Suprapubic skin (tissue), 4 donors: ENCODE data around the gene CAMK4. TPM values are rescaled to one million over a fixed set of nuclear protein-coding genes. Genes with fewer than 3 reads are reported as not detected.

ENCODE experiments used
- DNase-seq, 2 donors: peaks; one replicate each; pipeline ENCODE4 v3.0.0-alpha.2; 2019; ENCODE audit warnings: low spot score in 2 of 2
- H3K27ac ChIP-seq: fragments of 200-600 bp; sonication (generic); one replicate; pipeline ENCODE4 v1.5.1; 2019
- H3K27me3 ChIP-seq: fragments of 200-600 bp; sonication (generic); one replicate; pipeline ENCODE4 v1.5.1; 2019
- H3K36me3 ChIP-seq: fragments of 200-600 bp; sonication (generic); one replicate; pipeline ENCODE4 v1.5.1; 2019
- H3K4me1 ChIP-seq: fragments of 200-600 bp; sonication (generic); one replicate; pipeline ENCODE4 v1.5.1; 2019
- H3K4me3 ChIP-seq: fragments of 200-600 bp; sonication (generic); one replicate; pipeline ENCODE4 v1.5.1; 2019; ENCODE audit warnings: mild to moderate bottlenecking
- H3K9me3 ChIP-seq: fragments of 200-600 bp; sonication (generic); one replicate; pipeline ENCODE4 v1.5.1; 2019
- CTCF ChIP-seq, 2 donors: fragments of 200-600 bp in 1 of 2; fragments of 450-650 bp in 1 of 2; sonication (generic) in 1 of 2; IDR thresholded peaks; one replicate each; pipeline ENCODE4 v1.5.1; 2016 to 2019; ENCODE audit warnings: antibody characterized with exemption in 2 of 2, mild to moderate bottlenecking in 1 of 2, moderate library complexity in 1 of 2
- EP300 ChIP-seq: sonication (generic); formaldehyde crosslinking; IDR thresholded peaks from one replicate; pipeline ENCODE4 v1.6.1; 2017; ENCODE audit warnings: antibody characterized with exemption
- POLR2A ChIP-seq, 2 donors: fragments of 450-650 bp; IDR thresholded peaks; one replicate each; pipeline ENCODE4 v1.6.1; 2017; ENCODE audit warnings: antibody characterized with exemption in 2 of 2, mild to moderate bottlenecking in 2 of 2, moderate library complexity in 2 of 2
- POLR2AphosphoS5 ChIP-seq, 3 donors: sonication (generic); formaldehyde crosslinking; IDR thresholded peaks; one replicate each; pipeline ENCODE4 v1.6.1; 2017; ENCODE audit warnings: antibody characterized with exemption in 3 of 3
- WGBS: methylation state at CpG from one replicate; pipeline ENCODE4 v1.1.5; 2018; 5-methylcytosine and 5-hydroxymethylcytosine counted together
- total RNA-seq, 4 donors: library from RNA; depleted of rRNA; stranded (reverse); fragments of >200 nt; gene quantifications; one replicate each; pipeline ENCODE4 v1.1.0, GENCODE V29; 2016

The CAMK4 gene
- total RNA-seq, 4 donors from 2014 or later: 0.05 to 2.6 (median 0.21) TPM; not detected in 1

- no peak for TF ChIP-seq CTCF (IDR thresholded peaks at IDR 0.05)
- no peak for TF ChIP-seq POLR2AphosphoS5 (IDR thresholded peaks at IDR 0.05)
- TF ChIP-seq POLR2A (IDR thresholded peaks at IDR 0.05): no peak
- no peak for TF ChIP-seq EP300
- no peaks in the 10 kb centered on the region for H3K27me3 ChIP-seq
- H3K27ac ChIP-seq: no peak overlapping the region
- H3K4me3 ChIP-seq: no peak overlapping the region
- H3K4me1 ChIP-seq: no peaks in the 10 kb centered on the region
- DNase-seq: no peak
- no peaks in the 10 kb centered on the region for H3K9me3 ChIP-seq
- whole genome bisulfite sequencing: 78% methylated on average over 3 of the region's 3 CpGs
- H3K36me3 ChIP-seq: no peaks in the 10 kb centered on the region
Measured at GRCh38 chr5:111520908-111521307, 296.7 kb downstream of the CAMK4 start.

GRCh38 chr5:111528056-111528455 lies 303.9 kb downstream of the CAMK4 start:
- H3K4me3 ChIP-seq: no peak overlapping the region
- no peaks in the 10 kb centered on the region for H3K27me3 ChIP-seq
- WGBS: 93% methylated on average over 3 of the region's 3 CpGs
- no peaks in the 10 kb centered on the region for H3K36me3 ChIP-seq
- H3K27ac ChIP-seq: no peak overlapping the region
- no peaks in the 10 kb centered on the region for H3K9me3 ChIP-seq
- TF ChIP-seq EP300: no peak
- no peak for TF ChIP-seq CTCF (IDR thresholded peaks at IDR 0.05)
- TF ChIP-seq POLR2AphosphoS5 (IDR thresholded peaks at IDR 0.05): no peak
- H3K4me1 ChIP-seq: peaks cover 5% of the 10 kb centered on the region
- no peak for DNase-seq

- peak; percentile 81 to 82 for DNase-seq
- Histone ChIP-seq H3K4me3 (no peak overlapping the region), H3K9me3 (no peaks in the 10 kb centered on the region), H3K27me3 (no peaks in the 10 kb centered on the region), H3K27ac (no peak overlapping the region), H3K4me1 (peaks cover 5% of the 10 kb centered on the region), H3K36me3 (no peaks in the 10 kb centered on the region)
- peak in 1 of 3 donors; percentile 61 for TF ChIP-seq POLR2AphosphoS5 (IDR thresholded peaks at IDR 0.05)
- no peak for TF ChIP-seq CTCF (IDR thresholded peaks at IDR 0.05)
- no peak for TF ChIP-seq POLR2A (IDR thresholded peaks at IDR 0.05)
- TF ChIP-seq EP300: no peak
- WGBS: 32% methylated on average over 10 of the region's 10 CpGs
Measured at GRCh38 chr5:111530298-111530740, 306.1 kb downstream of the CAMK4 start.

- Histone ChIP-seq H3K9me3 (no peaks in the 10 kb centered on the region), H3K27ac (no peak overlapping the region), H3K27me3 (no peaks in the 10 kb centered on the region), H3K4me1 (peaks cover 5% of the 10 kb centered on the region), H3K4me3 (no peak overlapping the region), H3K36me3 (no peaks in the 10 kb centered on the region)
- TF ChIP-seq CTCF (IDR thresholded peaks at IDR 0.05): no peak
- no peak for TF ChIP-seq POLR2AphosphoS5 (IDR thresholded peaks at IDR 0.05)
- no peak for TF ChIP-seq EP300
- TF ChIP-seq POLR2A (IDR thresholded peaks at IDR 0.05): no peak
- DNase-seq: no peak
- WGBS: 58% methylated on average over 5 of the region's 5 CpGs
Measured at GRCh38 chr5:111532886-111533582, 308.9 kb downstream of the CAMK4 start.

- Histone ChIP-seq H3K27ac (no peak overlapping the region), H3K27me3 (no peaks in the 10 kb centered on the region), H3K4me1 (no peaks in the 10 kb centered on the region), H3K4me3 (no peak overlapping the region), H3K36me3 (no peaks in the 10 kb centered on the region), H3K9me3 (no peaks in the 10 kb centered on the region)
- WGBS: 86% methylated on average over 1 of the region's 1 CpG
- DNase-seq: no peak
- TF ChIP-seq POLR2AphosphoS5 (IDR thresholded peaks at IDR 0.05) (no peak), EP300 (no peak), POLR2A (IDR thresholded peaks at IDR 0.05) (no peak), CTCF (IDR thresholded peaks at IDR 0.05) (no peak)
Measured at GRCh38 chr5:111535879-111536549, 311.8 kb downstream of the CAMK4 start.
